ENCODE data around the gene NSG2. TPM values are rescaled to one million over a fixed set of nuclear protein-coding genes. Genes with fewer than 3 reads are reported as not detected.

Gene NSG2
- total RNA-seq, 1 donor, result not detected

GRCh38 chr5:174111287-174111973, 65.9 kb downstream of the NSG2 start:
- Histone ChIP-seq H3K4me3 (ENCODE audit: insufficient read depth, low read length) (no peak overlapping the region), H3K79me2 (ENCODE audit: insufficient read depth, low read length) (no peaks in the 10 kb centered on the region), H3K9me3 (ENCODE audit: low read depth, low read length) (no peaks in the 10 kb centered on the region), H2AFZ (ENCODE audit: low read length) (no peak overlapping the region), H3K27me3 (ENCODE audit: insufficient read depth, low read length) (no peaks in the 10 kb centered on the region), H3K4me2 (ENCODE audit: insufficient read depth, low read length) (no peak overlapping the region), H3K4me1 (ENCODE audit: insufficient read depth, low read length) (no peaks in the 10 kb centered on the region), H4K20me1 (ENCODE audit: insufficient read depth, low read length) (no peaks in the 10 kb centered on the region), H3K27ac (ENCODE audit: low read depth, low read length) (no peak overlapping the region), H3K36me3 (ENCODE audit: insufficient read depth, low read length) (no peaks in the 10 kb centered on the region)
- TF ChIP-seq CTCF (IDR thresholded peaks at IDR 0.05; ENCODE audit: extremely low read depth, low read depth, low read length), result no peak
- no peak for DNase-seq (ENCODE audit: insufficient read length, low spot score, missing footprints)

- no peak overlapping the region for H2AFZ ChIP-seq (ENCODE audit: low read length)
- no peaks in the 10 kb centered on the region for H3K27me3 ChIP-seq (ENCODE audit: insufficient read depth, low read length)
- H3K4me3 ChIP-seq (ENCODE audit: insufficient read depth, low read length), result no peak overlapping the region
- H3K4me2 ChIP-seq (ENCODE audit: insufficient read depth, low read length), result no peak overlapping the region
- H3K36me3 ChIP-seq (ENCODE audit: insufficient read depth, low read length), result no peaks in the 10 kb centered on the region
- H3K79me2 ChIP-seq (ENCODE audit: insufficient read depth, low read length), result no peaks in the 10 kb centered on the region
- H3K9me3 ChIP-seq (ENCODE audit: low read depth, low read length), result no peaks in the 10 kb centered on the region
- no peaks in the 10 kb centered on the region for H4K20me1 ChIP-seq (ENCODE audit: insufficient read depth, low read length)
- no peak for DNase-seq (ENCODE audit: insufficient read length, low spot score, missing footprints)
- no peaks in the 10 kb centered on the region for H3K4me1 ChIP-seq (ENCODE audit: insufficient read depth, low read length)
- H3K27ac ChIP-seq (ENCODE audit: low read depth, low read length), result no peak overlapping the region
- no peak for TF ChIP-seq CTCF (IDR thresholded peaks at IDR 0.05; ENCODE audit: extremely low read depth, low read depth, low read length)
These were observed 69.7 kb downstream of the NSG2 start for GRCh38 chr5:174115226-174115625.

GRCh38 chr5:174118823-174119467, 73.4 kb downstream of the NSG2 start:
- no peak overlapping the region for H3K27ac ChIP-seq (ENCODE audit: low read depth, low read length)
- no peaks in the 10 kb centered on the region for H3K36me3 ChIP-seq (ENCODE audit: insufficient read depth, low read length)
- H3K4me2 ChIP-seq (ENCODE audit: insufficient read depth, low read length), result no peak overlapping the region
- no peaks in the 10 kb centered on the region for H3K4me1 ChIP-seq (ENCODE audit: insufficient read depth, low read length)
- H3K79me2 ChIP-seq (ENCODE audit: insufficient read depth, low read length), result no peaks in the 10 kb centered on the region
- no peak for DNase-seq (ENCODE audit: insufficient read length, low spot score, missing footprints)
- no peak for TF ChIP-seq CTCF (IDR thresholded peaks at IDR 0.05; ENCODE audit: extremely low read depth, low read depth, low read length)
- no peaks in the 10 kb centered on the region for H4K20me1 ChIP-seq (ENCODE audit: insufficient read depth, low read length)
- no peaks in the 10 kb centered on the region for H3K9me3 ChIP-seq (ENCODE audit: low read depth, low read length)
- H2AFZ ChIP-seq (ENCODE audit: low read length), result no peak overlapping the region
- no peak overlapping the region for H3K4me3 ChIP-seq (ENCODE audit: insufficient read depth, low read length)
- H3K27me3 ChIP-seq (ENCODE audit: insufficient read depth, low read length), result no peaks in the 10 kb centered on the region

GRCh38 chr5:174119468-174119881, 74.0 kb downstream of the NSG2 start:
- H3K4me2 ChIP-seq (ENCODE audit: insufficient read depth, low read length), result no peak overlapping the region
- no peaks in the 10 kb centered on the region for H3K36me3 ChIP-seq (ENCODE audit: insufficient read depth, low read length)
- H3K27ac ChIP-seq (ENCODE audit: low read depth, low read length), result no peak overlapping the region
- no peaks in the 10 kb centered on the region for H4K20me1 ChIP-seq (ENCODE audit: insufficient read depth, low read length)
- no peak for TF ChIP-seq CTCF (IDR thresholded peaks at IDR 0.05; ENCODE audit: extremely low read depth, low read depth, low read length)
- no peaks in the 10 kb centered on the region for H3K4me1 ChIP-seq (ENCODE audit: insufficient read depth, low read length)
- no peaks in the 10 kb centered on the region for H3K9me3 ChIP-seq (ENCODE audit: low read depth, low read length)
- no peaks in the 10 kb centered on the region for H3K79me2 ChIP-seq (ENCODE audit: insufficient read depth, low read length)
- no peak for DNase-seq (ENCODE audit: insufficient read length, low spot score, missing footprints)
- no peak overlapping the region for H2AFZ ChIP-seq (ENCODE audit: low read length)
- H3K27me3 ChIP-seq (ENCODE audit: insufficient read depth, low read length), result no peaks in the 10 kb centered on the region
- no peak overlapping the region for H3K4me3 ChIP-seq (ENCODE audit: insufficient read depth, low read length)

All from osteoblast (primary cell).